HG03354 (cell line): ENCODE data around the gene CRY2.

Experiments used
- ATAC-seq: cut with Tn5 transposase; IDR thresholded peaks from one replicate; pipeline ENCODE4 v1.9.1; 2021; ENCODE audit warnings: mild to moderate bottlenecking; ENCODE audit not compliant: unreplicated experiment, poor library complexity, severe bottlenecking

The CRY2 gene

DNA sequence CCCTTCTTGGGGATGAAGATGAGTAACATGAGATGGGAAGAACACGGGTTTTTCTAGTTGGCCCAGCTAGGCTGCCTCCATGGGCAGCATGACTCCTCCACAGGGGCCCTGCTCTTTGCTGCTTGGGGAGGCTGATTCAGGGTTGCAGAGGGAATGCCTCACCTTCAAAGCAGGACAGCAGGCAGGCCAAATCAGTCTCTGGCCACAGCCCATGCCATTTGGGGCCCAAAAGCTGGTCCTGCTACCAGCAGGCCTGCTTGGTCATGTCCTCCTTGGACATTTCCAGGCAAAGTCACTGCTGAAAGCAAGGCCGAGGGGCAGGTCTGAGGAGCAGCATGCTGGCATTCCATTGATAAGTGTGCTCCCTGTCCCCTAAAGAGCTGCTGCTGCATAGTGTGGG, 24.4 kb downstream of the CRY2 start:
- ATAC-seq = no peak

DNA sequence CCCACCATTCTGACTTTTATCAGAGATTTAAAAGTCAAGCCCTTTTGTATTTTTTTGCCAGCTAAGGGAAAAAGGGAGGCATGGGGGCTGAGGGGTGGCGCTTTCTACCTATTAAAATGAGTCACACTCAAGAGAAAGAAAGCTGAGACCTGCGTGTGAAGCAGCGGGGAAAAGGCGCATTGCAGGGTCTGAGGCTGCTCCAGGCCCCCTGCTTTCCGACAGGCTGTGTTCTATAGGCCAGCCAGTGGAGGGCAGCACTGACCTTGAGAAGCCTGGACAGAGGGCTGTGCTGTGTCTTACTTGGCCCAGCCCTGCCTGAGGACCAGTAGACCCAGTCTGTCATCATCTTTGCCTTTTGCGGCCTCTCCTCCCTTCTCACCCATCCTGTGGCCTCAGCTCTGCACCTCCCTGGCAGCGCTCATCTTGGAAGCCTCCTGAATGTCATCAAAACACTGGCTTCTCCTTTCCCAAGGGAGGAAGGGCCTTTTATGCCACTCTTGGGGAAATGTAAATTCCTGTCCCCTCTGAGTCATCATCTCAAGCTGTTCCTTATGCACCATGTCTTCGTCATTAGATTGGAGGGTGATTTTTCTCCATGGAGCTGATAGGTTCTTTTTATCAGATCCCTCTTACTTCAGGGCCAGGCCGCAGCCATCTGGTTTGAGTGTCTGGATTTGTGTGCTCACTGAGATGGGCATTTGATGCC, 25.5 kb downstream of the CRY2 start:
- no peak for ATAC-seq

DNA sequence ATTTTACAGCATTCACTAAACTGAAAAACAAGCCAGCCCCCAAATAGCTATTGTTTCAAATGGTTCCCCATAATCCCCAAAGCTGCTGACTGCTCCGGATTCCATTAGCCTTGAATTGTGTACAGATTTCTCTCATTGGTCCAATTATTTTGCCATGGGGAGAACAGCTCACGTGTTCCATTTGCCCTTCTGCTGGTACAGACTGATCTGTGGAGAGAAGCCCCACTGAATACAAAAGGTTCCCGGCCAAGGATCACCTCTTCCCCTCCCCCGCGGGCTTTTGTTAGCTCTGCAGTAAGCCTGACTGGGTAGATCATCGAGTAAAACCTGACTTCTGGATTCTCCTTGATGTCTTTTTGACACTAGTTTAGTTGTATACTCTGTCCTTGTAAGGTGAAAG, 29.1 kb downstream of the CRY2 start:
- no peak for ATAC-seq

DNA sequence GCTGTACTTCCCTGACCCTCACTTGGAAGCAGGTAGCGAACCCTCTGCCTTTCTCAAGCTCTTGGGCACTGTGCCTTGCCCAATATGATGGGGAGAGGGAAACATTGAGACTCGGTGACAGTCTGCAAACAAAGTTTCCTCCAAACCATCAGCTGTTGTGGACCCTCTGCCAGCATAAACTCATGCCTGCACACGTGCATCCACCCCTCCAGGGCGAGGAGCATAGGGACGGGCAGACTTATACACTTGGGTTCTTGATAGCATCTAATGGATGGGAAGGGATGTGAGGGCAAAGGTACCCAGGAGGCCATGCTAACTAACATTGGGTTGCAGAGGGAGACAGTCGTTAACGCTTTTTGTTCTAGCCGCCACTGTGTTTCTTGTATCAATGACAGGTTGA, 29.9 kb downstream of the CRY2 start:
- ATAC-seq = no peak

DNA sequence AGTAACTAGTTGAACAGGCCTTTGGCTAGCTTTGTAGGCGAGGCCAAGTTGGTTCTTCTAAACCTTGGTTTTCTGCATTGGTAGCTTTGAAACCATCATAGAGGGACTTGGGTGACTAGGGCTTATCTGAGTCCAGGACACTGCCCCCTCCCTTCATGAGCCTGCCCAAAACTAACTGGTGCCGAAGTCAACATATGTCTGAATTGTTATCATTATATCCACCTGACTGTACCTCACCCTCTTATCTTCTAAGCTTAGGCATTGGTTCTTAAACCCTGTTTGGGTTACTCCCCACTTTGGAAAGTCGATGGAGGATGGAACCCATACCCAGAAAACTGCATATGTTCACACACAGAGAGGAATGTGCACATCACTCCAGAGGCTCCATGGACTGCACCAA, 30.6 kb downstream of the CRY2 start:
- ATAC-seq = no peak

DNA sequence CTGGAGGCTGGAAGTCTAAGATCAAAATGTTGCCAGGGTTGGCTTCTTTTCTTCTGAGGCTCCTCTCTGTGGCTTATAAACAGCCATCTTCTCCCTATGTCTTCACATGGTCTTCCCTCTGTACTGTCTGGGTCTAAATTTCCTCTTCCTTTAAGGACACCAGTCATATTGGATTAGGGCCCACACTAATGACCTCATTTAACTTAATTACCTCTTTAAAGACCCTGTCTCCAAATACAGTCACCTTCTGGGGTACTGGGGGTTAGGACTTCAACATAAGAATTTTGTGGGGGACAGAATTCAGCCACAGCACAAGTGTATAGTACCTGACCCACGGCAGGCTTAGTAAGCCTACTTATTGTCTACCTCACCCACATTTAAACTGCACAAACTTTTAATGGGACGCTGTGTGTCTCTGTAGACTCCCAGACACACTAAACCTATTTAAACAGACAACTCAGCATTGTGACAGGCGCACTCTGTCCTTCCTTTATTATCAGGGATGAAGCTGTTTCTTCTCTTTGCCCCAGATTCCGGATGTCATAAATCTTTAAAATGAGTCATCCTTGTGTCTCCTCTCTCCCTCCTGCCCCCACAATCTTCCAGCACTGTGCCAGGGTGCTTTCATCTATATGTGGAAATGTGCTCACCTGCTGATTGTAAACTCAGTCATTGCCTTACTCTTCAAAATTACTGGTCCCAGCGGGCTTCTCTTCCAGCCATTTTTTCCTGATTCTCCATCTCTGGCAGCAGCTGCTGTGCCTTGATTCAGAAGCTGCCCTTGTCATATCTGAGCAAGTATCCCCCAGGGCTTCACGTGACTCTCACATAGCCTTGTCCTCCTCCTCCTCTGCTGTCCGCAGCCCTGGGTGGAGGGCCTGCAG, 32.8 kb downstream of the CRY2 start:
- ATAC-seq = no peak

DNA sequence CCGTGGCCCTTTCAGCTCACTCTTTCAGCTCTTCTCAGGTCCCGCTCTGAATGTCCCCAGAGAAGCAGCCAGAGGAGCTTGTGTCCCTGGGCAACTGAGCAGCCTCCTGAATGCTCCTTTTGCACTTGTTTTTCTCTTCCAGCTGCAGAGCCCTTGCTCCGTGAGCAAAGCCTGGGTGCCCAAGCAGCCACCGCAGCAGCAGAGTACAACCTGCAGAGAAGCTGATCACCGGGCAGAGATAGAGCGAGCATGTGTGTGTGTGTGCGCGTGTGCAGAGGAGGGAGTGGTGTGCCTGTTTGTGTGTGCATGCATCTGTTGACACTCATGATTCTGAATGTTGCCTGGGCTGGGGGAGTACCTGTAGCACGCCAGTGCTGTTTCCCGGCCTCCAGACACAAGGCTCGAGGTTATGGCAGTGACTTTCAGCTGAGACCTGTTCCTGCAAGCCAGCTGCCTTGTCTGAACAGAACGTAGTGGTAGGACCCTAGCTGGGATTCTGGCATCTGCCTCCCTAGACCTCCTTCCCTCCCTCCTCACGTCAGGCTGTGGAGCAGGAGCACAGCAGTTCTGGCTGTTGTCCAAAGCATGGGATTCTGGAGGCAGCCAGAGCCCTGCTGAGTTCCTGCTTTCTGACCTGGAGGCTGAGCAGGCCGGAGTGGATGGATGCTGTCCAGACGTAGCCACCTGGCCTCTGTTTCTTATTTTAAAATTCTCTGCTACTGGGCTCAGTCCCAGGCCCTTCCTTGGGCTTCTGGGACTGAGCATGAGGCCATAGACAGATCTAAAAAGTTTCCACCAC, 33.7 kb downstream of the CRY2 start:
- ATAC-seq = no peak

DNA sequence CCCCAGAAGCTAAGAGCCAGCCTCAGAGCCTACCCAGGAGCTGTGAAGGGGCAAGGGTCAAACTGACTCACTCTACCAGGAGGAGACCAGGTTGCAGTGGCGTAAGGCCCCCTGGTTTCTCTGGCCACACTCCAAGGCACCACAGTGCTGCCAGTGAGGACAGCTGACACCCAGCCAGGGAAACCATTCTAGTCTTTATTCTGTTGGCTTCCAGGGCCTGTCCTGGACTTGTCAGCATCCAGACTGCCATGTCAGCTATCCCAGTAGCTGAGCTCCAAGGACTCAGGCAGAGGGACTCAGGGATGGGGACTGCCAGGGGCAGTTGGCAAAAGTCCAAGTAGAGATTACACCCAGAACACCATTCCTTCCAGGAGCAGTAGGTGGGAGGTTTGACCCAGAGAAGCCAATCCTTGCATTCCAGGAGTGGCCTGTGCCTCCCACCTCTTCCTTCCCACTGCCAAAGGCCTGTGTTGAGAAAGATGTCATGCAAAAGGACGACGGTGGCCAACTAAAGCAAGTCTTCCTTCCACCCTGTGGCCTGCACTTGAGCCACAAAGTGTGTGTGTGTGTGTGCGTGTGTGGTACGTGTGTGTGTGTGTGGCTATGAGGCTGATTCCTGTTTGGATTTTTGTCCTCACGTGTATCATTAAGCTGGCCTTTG, 34.6 kb downstream of the CRY2 start:
- no peak for ATAC-seq

DNA sequence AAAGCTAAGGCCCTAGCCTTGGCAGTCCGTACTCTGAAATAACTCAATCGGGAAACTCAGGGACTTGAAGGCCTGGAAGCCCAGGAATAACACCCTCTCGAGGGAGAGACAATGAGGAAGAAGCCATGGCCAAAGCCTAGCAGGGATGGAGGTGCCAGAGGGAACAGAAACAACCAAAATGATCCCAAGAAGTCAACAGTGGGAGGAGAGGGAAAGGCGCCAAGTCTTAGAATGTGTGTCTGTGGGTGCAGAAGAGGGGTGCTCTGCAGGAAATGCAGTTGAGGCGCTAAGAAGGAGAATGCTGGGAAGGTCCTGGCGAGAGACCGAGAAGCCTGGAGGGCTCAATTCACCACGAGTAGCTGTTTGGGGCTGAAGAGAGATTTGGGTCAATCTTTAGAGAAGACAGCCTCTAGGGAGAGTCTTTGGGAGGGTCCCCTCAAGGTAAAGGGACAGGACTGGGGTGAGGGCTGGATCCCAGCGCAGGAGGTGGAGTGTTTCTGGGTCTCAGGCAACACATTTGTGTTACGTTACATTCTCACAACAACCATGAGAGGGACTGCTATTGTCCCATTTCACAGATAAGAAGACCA, 37.4 kb downstream of the CRY2 start:
- ATAC-seq = no peak

DNA sequence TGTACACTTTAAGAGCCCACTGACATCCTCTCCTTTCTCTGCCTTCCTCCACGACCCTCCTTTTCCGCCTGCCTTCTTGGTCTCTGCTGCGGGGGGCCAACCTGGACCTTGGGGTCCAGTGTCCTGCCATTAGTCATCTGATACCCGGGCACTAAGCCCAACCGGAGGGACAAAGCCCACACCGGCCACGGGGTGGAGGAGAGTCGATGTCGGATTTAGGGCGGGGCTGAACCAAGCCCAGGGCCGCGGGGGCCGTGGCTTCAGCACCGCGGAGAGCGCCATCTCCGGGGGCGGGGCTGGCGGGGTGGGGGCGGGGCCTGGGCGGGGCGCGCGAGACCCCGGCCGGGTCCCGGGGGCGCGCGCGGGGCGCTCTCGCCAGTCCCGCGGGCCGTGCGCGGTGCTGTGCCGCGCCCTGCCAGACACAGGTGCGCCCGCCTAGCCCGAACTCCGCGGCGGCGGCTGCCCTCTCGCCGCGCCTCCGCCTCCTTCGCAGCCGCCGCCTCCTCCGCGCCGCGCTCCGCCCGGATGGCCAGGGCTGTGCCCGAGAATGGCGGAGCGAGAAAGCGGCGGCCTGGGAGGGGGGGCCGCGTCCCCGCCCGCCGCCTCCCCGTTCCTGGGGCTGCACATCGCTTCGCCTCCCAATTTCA, 38.1 kb downstream of the CRY2 start, which contains the start of gene MAPK8IP1:
Gene MAPK8IP1 (plus strand): TSS at position 378 of the 647 bp plus-strand sequence. CDS start 170 bp downstream, at position 548.
- peak; percentile 72 for ATAC-seq

DNA sequence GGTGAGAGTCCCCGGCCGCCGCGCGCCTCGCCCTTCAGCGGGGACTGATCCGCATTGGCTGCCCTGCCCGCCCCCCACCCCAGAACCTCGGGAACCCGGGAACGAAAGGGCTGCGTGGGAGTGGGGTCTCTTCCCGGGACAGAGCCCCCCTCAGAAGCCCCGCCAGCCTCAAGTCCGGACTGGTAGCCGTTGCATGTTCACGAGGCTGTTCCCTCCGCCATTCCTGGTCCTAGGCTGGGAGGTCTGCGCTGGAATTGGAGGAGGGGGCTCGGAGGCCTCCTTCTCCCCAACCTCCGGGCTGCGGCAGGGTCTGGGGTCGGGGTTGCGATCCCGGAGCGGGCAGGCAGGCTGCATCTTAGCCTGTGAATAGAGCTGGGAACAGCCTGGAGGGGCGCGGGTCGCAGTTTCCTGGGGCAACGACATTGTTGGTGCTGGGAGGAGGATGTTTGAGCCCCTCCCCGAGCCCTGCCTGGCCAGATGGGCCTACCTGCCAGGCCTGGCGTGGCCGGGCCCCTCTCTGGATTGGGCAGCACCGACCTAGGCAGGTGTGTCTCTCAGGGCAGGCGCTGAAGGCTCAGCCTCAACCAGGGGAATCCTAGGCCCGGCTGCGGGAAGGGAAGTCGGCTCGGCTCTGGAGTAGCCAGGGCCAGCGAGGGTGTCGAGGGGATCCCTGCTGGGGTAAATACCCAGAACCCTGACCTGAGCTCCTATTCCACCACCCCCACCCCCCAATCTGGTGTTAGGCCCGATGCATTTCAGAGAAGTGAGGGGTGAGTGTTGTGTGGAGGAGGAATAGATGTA, 38.8 kb downstream of the CRY2 start:
- ATAC-seq = no peak

DNA sequence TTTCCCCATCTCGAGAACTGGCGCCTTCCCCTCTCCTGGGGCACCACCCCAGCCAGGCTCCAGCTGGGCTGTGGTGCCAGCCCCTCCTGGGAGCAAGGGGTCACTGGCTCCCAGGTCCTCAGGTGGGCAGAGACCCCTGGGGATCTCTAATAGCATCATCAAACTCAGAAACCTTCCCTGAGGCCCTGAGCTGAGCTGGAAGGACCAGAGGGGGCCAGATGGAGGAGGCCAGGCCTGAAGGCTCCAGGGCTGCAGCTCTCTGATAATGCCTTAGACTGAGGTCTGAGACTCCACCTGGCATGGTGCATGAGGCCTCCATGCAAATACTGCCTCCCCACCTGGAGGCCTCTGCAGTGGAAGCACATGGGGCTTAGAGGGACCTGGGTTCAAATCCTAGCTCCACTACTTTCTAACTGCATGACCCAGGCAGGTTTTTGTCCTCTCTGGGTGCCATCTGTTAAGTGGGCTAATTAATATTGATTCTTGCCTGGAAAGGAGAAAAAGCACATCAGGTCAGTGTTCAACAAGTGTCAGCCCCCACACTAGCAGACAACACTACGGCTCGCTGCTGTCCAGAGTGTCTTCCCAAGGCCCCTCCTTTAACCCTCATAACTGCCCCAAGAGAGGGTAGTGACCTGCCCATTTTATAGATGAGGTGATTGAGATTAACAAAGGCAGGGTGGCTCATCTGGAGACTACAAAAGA, 39.7 kb downstream of the CRY2 start:
- ATAC-seq = no peak

DNA sequence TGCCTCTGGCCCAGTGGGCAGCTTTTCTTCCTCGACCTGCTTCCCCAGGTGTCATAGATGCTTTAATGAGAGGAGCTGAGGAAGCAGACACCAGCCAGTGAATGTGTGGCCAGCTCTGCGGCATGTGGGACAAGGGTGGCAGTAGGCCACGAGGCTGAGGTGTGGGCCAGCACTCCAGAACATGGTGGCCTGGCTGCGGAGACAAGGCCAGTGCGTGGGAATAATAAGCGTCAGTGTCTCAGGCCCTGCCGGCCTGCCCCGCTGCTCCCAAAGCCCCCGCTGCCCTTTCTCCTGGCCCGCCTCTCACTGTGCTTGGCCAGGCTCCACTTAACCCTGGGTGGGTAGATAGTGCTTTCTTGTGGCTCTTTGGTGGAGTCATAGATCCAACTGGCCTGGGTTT, 40.3 kb downstream of the CRY2 start:
- no peak for ATAC-seq

DNA sequence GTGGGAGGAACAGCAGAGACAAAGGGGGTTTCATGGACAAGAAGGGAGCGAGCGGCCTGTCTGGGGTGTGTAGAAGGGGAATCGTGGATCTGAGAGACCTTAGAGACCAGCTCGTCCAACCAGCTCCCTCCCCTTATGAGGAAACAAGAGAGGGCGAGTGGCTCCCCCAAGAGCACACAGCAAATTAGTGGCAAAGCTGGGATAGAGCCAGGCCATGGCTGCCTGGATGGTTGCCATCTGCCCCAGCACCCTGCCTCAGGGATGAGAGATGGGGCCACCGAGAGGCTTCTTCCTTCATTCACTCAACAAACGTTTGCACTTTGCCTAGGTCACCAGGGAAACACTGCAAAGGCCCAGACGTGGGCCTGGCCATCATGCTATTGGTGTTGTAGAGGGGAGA, 42.3 kb downstream of the CRY2 start:
- no peak for ATAC-seq

DNA sequence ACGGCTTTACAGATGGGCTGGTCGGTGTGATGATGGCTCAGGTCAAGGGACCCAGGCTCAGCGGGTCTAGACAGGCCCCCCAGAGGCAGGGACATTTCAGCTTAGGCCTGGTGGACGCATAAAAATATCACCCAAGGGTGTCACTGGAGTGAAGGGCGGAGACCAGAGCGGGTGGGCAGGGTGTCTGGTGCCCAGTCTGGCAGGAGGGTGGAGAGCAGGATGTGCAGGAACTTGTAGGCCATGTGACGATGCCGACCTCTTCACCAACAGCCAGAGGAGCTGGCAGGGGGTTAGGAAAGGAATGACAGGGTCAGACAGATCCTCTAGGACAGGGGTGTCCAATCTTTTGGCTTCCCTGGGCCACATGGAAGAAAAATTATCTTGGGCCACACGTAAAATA, 42.7 kb downstream of the CRY2 start:
- no peak for ATAC-seq

DNA sequence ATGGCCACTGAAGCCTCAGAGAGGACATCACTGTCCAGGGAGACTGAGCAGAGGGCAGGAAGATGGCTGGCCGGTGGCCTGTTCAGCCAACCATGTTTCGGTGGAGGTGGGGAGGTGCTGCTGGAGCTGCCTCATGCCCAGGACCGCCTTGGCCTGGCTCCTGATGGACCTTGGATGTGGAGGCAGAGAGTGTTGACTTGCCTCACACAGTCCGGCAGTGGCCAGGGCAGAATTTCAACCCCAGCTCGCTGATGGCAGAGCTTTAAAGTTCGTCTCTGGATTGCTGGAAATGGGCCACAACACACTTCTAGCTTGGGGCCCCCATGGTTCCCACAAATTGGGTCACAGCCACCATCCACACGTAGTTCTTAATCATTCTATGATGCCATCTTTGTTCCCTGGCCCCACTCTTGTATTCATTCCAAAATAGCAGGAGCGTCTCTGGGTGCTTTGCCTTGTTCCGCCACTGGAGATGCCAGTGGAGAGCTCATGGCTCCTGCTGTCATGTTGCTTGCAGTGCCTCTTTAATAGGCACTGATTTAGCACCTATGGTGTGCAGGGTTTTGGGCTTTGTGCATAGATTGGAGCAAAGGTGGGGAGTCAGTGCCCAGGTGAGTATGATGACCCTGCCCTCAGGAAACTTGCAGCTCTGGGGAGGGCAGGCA, 43.7 kb downstream of the CRY2 start:
- no peak for ATAC-seq

DNA sequence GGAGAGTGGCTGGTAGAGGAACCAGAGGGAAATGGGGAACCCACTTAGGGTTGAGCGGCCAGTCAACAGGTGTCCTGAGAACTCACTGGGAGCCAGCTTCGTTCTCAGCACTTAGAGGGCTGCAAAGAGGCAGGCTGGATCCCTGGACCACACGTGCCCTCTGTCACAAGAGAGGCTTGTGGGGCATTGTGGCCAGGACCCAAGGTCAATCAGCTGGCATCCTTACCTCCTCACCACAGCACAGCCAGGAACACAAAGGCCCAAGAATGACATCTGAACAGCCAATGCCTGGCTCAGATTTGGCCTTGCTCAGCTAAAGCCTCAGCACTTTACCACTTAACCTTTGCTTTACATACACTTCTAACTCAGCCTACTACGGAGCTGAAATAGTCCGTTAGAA, 45.6 kb downstream of the CRY2 start:
- no peak for ATAC-seq
